HG02943 (cell line): ENCODE measurements around the gene SRP68.
"Not testable (repeated sequence)": the region's sequence is repeated elsewhere in the genome, so short reads cannot be mapped to it uniquely, and the experiment has no call there.

ENCODE experiments used
- ATAC-seq: cut with Tn5 transposase; IDR thresholded peaks from one replicate; pipeline ENCODE4 v1.9.1; 2021; ENCODE audit warnings: mild to moderate bottlenecking, low read depth, moderate library complexity; ENCODE audit not compliant: unreplicated experiment

Gene SRP68

DNA sequence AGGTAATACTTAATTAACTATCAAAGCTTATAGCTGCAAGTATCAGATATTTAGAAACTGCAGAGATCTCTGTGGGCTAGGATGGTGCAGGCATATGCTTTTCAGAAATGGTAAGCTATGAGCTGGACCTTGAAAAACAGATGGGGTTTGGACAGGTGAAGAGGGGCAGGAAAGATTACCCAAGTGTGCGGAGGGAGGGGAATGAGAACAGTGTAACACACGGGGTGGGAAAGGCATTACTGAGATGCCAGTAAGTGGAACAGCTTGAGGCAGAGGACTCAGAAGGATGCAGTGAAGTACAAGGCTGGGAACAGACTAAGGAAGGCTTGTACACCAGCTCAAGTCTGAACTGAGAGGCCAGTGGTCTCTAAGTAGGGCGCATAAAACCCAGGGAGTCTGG is 23.1 kb downstream of the SRP68 start:
- ATAC-seq: no peak

DNA sequence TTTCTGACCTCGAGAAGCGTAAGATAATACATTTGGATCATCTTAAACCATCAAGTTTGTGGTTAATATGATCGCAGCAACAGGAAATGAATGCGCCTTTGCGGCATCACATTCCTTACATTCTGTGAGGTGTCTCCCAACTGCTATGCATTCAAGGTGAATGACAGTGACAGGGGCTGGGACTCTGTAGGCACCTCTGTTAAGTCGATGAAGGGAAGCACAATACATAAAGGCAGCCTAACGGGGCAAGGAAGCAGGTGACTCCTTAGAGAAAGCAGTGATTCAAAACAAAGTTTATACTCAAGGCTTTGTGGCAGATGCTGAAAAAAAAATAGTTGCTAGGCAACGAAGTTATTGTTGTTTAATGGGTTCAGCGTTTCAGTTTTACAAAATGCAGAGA is 23.6 kb downstream of the SRP68 start:
- ATAC-seq: no peak

DNA sequence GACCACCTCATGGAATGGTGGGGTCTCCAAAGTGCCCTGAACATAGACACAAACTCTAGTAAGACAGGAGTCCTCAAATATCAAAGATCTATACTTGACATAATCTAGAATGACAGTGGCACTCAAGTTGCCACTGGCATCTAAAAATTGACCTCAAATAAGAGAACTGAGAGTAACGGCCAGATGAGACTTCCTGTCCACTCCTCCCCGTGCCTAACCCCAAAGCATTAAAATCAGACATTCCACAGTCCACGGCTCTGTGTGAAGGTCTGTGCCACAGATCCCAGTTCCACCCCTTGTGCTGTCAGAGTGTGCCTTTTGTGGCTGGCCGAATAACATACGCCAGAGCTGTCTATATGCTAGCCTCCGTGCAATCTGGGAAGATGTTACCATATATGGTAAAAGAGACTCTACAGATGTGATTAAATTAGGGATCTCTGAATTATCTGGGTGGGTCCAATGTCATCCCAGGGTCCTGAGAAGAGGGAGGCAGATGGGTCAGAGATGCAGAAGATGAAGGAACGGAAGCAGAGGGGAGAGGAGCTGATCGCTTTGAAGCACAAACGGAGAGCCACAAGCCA is 24.2 kb downstream of the SRP68 start:
- ATAC-seq: no peak

DNA sequence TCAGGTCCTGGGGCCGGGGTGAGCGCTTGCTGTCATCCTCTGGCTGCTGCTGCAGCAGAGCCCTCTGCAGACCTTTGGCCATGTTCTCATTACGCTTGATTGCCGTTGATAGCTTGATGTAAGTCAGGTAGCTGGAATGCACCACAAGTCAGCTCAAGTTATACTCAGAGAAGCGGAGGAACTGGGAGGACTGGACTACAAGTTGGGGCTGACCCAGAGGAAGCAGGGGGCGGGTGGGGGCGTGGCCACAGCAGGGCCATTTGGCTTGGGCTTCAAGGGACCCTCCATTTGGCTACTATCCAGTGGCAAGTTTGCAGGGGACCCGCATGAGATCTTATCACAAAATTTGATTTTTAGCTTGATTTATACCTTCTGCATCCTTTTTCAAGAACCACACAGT is 26.3 kb downstream of the SRP68 start:
- no peak for ATAC-seq

DNA sequence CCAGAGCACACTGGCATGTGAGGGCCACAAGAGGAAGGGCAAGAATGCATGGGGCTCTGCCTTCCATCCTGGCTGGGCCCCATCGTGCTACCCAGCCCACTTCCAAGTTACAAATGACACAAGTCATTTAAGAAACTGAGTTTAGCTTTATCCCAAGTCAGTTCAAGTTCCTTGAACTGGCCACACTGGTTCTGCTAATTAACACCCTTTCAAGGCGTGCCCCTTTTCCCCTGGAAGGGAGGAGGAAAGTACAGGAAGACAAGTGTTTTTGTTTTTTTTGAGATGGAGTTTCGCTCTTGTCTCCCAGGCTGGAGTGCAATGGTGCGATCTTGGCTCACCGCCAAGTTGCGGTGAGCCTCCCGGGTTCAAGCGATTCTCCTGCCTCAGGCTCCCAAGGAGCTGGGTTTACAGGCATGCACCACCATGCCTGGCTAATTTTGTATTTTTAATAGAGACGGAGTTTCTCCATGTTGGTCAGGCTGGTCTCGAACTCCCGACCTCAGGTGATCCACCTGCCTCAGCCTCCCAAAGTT is 27.8 kb downstream of the SRP68 start:
- not testable (repeated sequence) for ATAC-seq

DNA sequence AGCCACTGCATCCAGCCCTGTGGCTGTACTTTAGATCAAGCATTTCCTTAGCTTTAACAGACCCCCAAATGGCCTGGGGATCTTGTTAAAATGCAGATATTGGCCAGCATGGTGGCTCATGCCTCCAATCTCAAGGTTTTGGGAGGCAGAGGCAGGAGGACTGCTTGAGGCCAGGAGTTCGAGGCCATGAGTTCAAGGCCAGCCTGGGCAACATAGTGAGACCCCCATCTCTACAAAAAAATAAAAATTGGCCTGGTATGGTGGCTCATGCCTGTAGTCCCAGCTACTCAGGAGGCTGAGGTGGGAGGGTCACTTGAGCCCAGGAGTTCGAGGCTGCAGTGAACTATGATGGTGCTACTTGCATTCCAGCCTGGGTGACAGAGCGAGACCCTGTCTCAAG is 29.4 kb downstream of the SRP68 start:
- ATAC-seq: not testable (repeated sequence)

DNA sequence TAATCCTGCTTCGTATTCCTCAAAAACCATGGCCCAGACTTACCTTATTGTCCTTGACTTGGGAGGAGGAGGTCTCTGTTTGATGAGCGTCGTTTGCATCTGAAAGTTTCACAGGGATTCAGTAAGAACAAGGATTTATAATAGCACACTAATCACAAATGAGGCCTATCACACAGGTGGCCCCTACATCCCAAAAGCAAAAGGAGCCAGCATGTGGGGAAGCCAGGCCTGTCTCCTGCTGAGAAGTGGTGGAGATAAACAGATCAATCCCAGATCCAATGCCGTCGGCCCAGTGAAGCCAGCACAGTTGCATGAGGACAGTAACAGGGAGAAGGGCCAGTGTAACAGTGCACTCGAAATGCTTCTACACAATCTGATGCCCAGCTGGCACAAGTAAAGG is 31.9 kb downstream of the SRP68 start:
- ATAC-seq: no peak

DNA sequence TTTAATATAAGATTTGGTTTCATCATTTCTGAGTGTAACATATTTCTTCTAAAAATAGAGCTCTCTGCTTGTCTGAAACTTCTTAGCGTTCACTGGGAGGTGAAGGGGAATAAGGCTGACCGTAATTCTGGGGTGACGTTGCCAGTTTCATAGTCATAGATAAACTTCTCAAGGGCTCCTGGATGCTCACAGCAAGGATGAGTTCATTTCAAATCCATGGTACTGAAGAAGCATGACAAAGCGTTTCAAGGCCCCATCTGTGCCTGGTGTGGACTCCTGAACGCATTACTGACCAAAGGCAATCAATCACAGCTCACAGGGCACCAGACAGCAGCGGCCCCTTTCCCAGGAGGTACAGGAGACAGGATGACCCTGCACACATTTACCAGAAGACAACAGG is 33.2 kb downstream of the SRP68 start:
- ATAC-seq: no peak

DNA sequence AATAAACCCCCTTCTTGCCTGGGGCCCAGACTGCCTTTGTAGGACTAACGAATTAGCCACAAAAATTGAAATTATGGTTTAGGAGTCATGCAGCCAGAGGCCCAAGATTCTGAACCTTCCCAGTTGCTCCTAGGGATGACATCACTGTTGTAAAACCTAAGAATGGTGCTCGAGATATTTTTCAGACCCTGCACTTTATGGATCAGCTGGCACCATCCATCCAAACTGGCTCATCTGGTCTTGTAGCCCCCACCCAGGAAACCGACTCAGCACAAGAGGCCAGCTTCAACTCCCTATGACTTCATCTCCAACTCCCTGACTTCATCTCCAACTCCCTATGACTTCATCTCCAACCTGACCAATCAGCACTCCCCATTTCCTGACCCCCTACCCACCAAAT is 34.3 kb downstream of the SRP68 start:
- no peak for ATAC-seq

DNA sequence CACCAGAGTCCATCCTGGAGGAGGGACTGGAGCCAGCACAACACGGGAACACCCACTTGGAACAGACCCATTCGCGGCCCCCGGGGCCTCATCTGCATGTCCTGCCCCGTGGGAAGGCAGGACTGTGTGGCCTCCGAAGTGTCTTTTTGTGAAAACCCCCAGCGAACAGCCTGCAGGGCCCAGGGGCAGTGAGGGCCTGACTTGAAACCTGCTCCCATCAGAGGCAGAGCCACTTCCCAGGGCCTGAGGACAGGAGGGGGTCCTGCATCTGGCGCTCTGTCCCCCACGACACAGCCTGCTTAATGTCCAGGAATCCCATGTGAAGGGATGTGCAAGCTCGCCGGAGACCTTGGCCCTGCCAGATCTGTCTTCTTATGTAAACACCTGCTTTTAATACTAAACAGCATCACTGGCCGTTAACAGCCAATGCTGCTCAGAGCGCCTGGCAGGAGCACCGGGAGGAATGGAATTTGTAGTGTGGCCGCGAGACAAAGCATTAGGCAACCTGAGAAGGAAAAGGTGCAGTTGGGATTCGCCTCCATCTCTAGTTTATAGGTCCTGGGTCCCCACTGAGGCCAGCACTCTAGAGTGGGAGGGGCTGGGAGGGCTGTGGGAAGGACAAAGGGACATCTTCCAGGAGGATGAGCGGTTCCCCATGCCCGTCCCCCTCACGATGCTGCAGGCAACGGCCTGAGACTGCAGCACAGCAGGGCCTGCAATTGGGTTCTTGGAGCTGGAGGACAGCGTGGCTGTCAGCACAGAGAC is 35.6 kb downstream of the SRP68 start:
- ATAC-seq: no peak

DNA sequence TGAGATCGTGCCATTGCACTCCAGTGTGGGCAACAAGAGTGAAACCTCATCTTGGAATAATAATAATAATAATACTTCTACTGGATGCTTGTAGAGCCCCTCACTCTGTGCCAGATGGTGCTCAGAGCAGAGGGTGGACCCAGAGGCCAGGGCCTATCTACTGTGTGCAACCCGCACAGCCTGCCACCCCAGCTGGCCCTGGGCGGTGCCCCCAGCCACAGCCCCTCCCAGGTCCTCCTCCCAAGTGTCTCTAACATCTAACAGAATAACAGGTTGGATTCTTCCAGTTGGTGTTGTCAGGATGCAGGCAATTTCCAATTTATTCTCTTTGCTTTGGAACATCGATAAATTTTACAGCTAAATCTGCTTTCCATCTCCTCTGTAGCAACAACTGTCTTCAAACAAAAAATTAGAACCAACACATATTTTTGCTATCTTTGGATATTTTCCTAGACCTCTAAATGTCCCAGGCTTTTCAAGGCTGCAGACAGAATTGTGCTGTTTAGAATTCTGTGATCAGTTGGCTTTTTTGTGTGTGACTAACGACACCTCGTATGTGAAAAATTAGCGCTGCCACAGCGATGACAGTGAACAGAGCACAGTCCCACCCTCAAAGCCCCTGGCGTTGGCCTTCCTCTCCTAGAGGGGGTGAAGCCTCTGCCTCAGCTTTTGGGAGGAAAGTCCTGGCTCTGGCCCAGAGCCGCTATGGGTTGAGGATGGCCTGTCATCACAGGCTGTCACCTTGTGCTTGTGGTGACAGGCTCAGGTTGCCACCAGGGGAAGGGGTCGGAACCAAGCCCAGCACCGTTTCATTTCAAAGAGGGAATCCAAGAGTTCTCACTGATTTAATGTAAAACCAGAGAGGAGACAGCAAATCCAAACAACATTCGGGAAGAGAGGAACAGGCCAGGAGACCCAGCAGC is 37.6 kb downstream of the SRP68 start:
- ATAC-seq: no peak

DNA sequence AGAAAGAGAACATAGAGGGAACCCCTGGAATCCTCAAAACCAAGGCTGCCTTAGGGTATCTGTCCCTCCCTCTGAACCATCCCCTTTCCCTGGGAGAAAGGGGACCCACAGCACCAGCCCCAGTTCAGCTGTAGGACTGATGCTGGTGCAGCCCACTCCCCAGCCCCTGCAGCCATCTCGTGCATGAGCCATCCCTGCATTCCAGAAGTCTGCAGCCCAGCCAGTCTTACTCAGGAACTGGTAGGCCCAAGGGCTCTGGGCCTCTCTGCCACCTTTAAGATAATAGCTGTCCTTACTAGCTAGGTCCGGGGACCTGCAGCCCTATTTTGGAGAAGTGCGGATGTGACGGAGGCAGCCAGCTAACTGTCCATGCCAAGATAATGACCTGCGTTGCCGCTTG is 39.2 kb downstream of the SRP68 start:
- ATAC-seq: no peak

DNA sequence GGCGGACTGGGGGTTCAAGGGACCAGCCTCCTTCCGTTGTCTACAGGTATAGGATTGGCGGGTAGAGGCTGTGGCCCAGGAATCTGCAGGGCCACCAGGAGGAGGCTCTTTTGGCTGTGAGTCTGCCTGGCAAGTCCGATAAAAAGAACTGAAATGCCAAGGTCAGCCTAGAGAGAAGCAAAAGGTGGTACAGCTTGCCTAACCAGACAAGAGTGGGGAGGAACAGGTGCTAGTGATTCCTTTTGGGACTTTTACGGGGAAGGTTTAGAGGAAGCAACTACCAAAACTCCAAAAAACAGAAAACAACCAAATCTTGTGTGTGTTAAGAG is 39.6 kb downstream of the SRP68 start:
- ATAC-seq: no peak

DNA sequence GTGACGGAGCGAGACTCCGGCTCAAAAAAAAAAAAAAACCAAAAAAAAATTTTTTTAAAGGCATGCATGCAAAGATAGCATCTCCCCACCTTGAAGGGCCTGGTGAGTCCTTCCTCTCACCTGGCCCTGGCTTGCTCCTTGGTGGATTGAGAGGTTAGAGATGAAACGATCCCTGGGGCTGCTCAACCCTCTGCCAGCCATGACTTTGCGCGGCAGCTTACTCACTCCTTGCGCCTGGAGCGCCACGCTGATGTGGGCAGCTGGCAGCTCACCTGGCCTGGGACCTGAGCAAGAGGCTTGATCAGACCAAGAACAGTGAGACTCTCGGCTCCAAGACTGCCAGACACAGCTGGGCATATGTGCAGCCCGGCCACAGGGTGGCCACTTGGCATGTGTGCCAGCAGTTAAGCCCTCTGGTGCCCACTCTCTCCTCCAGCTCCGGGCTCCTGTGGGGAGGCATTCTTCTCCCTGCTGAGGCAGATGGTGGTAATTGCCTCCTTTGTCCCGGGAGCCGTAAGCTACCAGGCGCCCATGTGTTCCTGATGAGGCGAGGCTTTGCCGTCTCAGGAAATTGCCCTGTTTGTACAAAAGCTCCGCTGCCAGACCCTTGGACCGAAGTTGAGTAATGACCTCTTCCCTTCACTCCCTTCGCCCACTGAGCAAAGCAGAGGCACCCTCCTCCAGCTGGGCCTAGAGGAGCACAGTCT is 40.1 kb downstream of the SRP68 start:
- no peak for ATAC-seq

DNA sequence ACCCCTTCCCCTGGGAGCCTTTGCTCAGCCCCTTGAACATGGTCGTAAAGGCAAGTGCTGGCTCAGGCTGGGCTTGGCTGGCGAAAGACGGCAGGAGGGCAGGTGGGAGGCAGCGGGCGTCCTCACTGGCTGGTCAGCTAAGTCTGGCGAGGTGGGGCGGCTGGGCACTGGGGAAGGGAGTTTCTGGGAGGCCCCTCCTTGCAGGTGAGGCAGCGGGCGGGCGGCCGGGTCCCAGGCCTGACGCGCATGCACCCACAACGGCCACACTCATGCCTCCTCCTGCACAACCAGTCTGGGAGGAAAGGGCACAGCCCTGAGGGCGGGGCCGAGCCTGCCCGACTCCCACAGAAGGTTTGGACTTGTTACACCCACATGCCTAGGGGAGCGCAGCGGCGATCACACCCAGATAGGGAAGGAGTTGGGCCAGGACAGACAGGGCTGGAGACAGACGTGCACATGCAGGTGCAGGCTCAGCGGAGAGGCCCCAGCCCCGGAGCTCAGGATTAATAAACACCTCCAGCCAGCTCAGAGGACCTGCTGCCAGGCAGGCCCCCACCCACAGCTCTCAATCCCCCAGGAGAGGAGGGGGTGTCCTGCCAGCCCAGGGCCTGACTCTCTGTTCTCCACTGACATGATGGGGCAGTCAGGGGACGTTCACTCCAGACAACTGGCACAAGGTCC is 45.0 kb downstream of the SRP68 start, which contains the start of gene EVPL:
EVPL (minus strand) TSS at position 148 of the 681 bp plus-strand sequence; CDS start at position 40, 108 bp downstream.
- ATAC-seq: no peak

DNA sequence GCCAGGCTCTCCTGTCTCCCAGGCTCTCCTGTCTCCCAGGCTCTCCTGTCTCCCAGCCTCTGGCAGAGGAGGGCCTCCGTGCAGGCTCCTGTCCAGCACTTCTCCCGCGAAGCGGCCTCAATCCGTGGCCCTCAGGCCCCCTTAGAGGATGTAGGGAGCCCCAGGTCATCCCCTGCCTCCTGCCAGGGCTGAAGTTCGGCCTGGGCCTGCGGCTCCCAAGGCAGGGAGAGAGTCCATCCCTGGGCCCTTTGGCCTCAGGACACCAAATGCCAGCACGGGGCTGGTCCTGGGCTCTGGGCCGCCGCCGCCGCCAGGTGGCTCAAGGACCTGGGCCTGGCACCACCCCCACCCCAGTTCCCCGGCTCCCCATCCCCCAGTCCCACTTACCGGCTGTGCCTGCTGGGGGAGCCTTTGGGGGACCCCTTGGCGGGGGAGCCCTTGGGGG is 45.6 kb downstream of the SRP68 start:
- ATAC-seq: no peak

DNA sequence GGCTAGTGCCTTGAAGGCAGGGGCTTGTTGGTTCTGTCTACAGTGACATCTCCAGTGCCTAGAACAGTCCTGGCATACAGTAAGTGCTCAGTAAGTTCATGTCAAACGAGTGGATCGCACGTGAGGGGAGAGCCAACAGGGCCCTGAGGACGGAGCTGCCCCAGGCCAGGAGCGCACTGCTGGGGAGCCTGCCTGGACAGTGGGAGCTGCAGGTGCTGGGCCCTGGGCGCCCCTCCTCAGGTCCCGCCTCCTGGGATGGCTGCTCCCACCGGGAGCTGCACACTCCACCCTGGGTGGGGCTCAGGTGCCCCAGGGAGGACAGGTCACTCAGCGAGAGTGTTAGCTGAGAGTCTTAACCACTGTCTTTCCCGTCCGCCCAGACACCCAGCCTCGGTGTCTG is 47.0 kb downstream of the SRP68 start:
- no peak for ATAC-seq

DNA sequence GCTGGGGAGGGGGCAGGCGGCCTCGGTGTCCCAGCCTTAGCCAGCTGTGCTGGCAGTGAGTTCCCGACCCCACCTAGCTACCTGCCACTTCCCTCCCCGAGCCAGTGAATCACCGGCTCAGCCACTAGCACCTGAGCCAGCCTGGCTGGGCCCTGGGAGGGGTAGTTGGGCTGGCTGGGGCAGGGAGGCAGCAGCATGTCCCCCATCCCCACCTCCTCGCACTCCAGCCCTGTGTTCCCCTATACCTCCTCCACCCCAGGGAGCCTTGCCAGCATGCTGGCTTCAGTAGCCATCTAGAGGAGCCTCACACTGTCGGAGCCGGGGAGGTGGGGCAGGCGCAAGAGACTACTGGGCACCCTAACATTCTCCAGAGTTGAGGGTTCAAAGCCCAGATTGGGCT is 48.0 kb downstream of the SRP68 start:
- no peak for ATAC-seq

DNA sequence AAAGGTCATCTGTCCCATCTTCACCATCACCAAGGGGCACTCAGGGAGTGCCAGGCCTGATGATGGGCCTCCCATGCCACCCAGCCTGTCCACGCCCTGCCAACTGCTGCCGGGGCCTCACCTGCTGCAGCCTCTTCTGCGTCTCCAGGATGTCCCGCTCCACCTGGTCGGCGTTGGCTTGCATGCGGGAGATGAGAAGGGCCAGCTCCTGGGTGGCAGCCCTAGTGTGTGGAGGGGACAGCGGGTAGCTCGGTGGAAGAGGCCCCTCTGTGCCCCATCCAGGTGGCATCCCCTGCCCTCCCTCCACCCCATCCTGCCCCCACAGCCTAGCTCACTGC is 48.4 kb downstream of the SRP68 start:
- ATAC-seq: no peak
